Fibroblast of skin of back (primary cell): ENCODE data around the gene ZNF324B. TPM values are rescaled to one million over a fixed set of nuclear protein-coding genes. Genes with fewer than 3 reads are reported as not detected.
"Not testable (repeated sequence)": the region's sequence is repeated elsewhere in the genome, so short reads cannot be mapped to it uniquely, and the experiment has no call there.

Experiments used
- DNase-seq: peaks from one replicate; pipeline ENCODE4 v3.0.0-alpha.2; 2013
- polyA plus RNA-seq, 2 experiments: library from polyadenylated mRNA; unstranded; fragments of 120-200 nt; gene quantifications; one replicate each; pipeline ENCODE4 v1.2.1, GENCODE V29; 2013; ENCODE audit not compliant: insufficient read length in 2 of 2

The ZNF324B gene
- 3.4 TPM for polyA plus RNA-seq (2013, experiment 1 of 2; ENCODE audit: insufficient read length)
- polyA plus RNA-seq (2013, experiment 2 of 2; ENCODE audit: insufficient read length), result 2.5 TPM

- peak; percentile 96 for DNase-seq
Observed at GRCh38 chr19:58451358-58452101, at the start of gene ZNF324B. ZNF324B (plus strand) TSS chr19:58451622; CDS start chr19:58453702, 2,080 bp downstream.

GRCh38 chr19:58401840-58402421, 49.5 kb upstream of the ZNF324B start:
- DNase-seq, result no peak

- not testable (repeated sequence) for DNase-seq
Observed at GRCh38 chr19:58403920-58404478, 47.4 kb upstream of the ZNF324B start.

- DNase-seq, result peak; percentile 30
Observed at GRCh38 chr19:58406818-58407657, 44.4 kb upstream of the ZNF324B start.

- DNase-seq, result no peak
Observed at GRCh38 chr19:58407658-58408151, 43.7 kb upstream of the ZNF324B start.

- DNase-seq, result peak; percentile 96
Observed at GRCh38 chr19:58408152-58409009, 43.0 kb upstream of the ZNF324B start, which contains the start of gene ZNF584. ZNF584 (plus strand) TSS chr19:58408649; CDS start chr19:58409148, 499 bp downstream.

- peak; percentile 46 for DNase-seq
Observed at GRCh38 chr19:58409010-58409790, 42.2 kb upstream of the ZNF324B start.

- DNase-seq, result no peak
Observed at GRCh38 chr19:58416604-58417003, 34.8 kb upstream of the ZNF324B start.

- no peak for DNase-seq
Observed at GRCh38 chr19:58417071-58417470, 34.4 kb upstream of the ZNF324B start.

GRCh38 chr19:58428617-58429016, 22.8 kb upstream of the ZNF324B start:
- DNase-seq, result no peak

- no peak for DNase-seq
Observed at GRCh38 chr19:58429745-58430144, 21.7 kb upstream of the ZNF324B start.

- peak; percentile 16 for DNase-seq
Observed at GRCh38 chr19:58434217-58434616, 17.2 kb upstream of the ZNF324B start.

GRCh38 chr19:58439576-58440554, 11.6 kb upstream of the ZNF324B start, which contains the start of gene ZNF132:
ZNF132 (minus strand) TSS chr19:58440153; CDS start chr19:58439821, 332 bp downstream.
- peak; percentile 100 for DNase-seq

GRCh38 chr19:58440556-58440955, 10.9 kb upstream of the ZNF324B start:
- no peak for DNase-seq

GRCh38 chr19:58442986-58443385, 8.4 kb upstream of the ZNF324B start:
- DNase-seq, result not testable (repeated sequence)

- DNase-seq, result not testable (repeated sequence)
Observed at GRCh38 chr19:58448860-58449259, 2.6 kb upstream of the ZNF324B start.

GRCh38 chr19:58449980-58450379, 1.4 kb upstream of the ZNF324B start:
- not testable (repeated sequence) for DNase-seq

GRCh38 chr19:58450856-58451357, 515 bp upstream of the ZNF324B start:
- no peak for DNase-seq

- DNase-seq, result no peak
Observed at GRCh38 chr19:58453743-58454142, 2.3 kb downstream of the ZNF324B start.
